H1 (cell line): Measurements from ENCODE around the gene OR2L8. TPM values are rescaled to one million over a fixed set of nuclear protein-coding genes. Genes with fewer than 3 reads are reported as not detected.

Experiments used
- CTCF ChIA-PET: fragments of 300-600 bp; sonication (Branson Sonifier 250); formaldehyde crosslinking; loops from one replicate; lab custom pipeline; 2021; ENCODE audit not compliant: partially characterized antibody; lab: Charles Lee
- POLR2A ChIA-PET: fragments of 300-600 bp; sonication (Branson Sonifier 250); formaldehyde crosslinking; loops from one replicate; lab custom pipeline; 2021; ENCODE audit warnings: inconsistent platforms; ENCODE audit not compliant: partially characterized antibody; lab: Charles Lee
- DNase-seq, 2 experiments: peaks; one replicate each; pipeline versions ENCODE4 v3.0.0 to v3.0.0-alpha.2; 2010 to 2022; ENCODE audit warnings: low spot score in 2 of 2, low read depth in 1 of 2, mixed read lengths in 1 of 2
- FAIRE-seq: peaks from 2 replicates; lab custom pipeline; 2011; peaks lifted over from hg19 to GRCh38; lab: Jason Lieb, UNC
- H2AFZ ChIP-seq: 2 replicates; pipeline ENCODE4 v1.8.1; 2012; ENCODE audit warnings: low read length, inconsistent platforms
- H2AK5ac ChIP-seq: 2 replicates; pipeline ENCODE4 v1.6.1; 2013; ENCODE audit warnings: low read depth, low read length
- H2BK120ac ChIP-seq: replicated peaks from 2 replicates; pipeline ENCODE3; 2013; ENCODE audit warnings: low read depth, low read length, inconsistent platforms
- H2BK12ac ChIP-seq: 2 replicates; pipeline ENCODE4 v1.6.1; 2013; ENCODE audit warnings: low read depth, low read length
- H2BK15ac ChIP-seq: 2 replicates; pipeline ENCODE4 v1.6.1; 2013; ENCODE audit warnings: low read length
- H2BK20ac ChIP-seq: 2 replicates; pipeline ENCODE4 v1.6.1; 2013; ENCODE audit warnings: low read length
- H2BK5ac ChIP-seq: 2 replicates; pipeline ENCODE4 v1.6.1; 2013; ENCODE audit warnings: low read depth, low read length
- H3K14ac ChIP-seq: 2 replicates; pipeline ENCODE4 v1.6.1; 2013; ENCODE audit warnings: inconsistent platforms; ENCODE audit not compliant: insufficient read length
- H3K18ac ChIP-seq: 2 replicates; pipeline ENCODE4 v1.6.1; 2013; ENCODE audit warnings: low read length; ENCODE audit errors: extremely low read depth
- H3K23ac ChIP-seq: 2 replicates; pipeline ENCODE4 v1.6.1; 2013; ENCODE audit warnings: inconsistent platforms; ENCODE audit not compliant: insufficient read length
- H3K23me2 ChIP-seq: 2 replicates; pipeline ENCODE4 v1.6.1; 2013; ENCODE audit warnings: low read depth, low read length
- H3K27ac ChIP-seq: 2 replicates; pipeline ENCODE4 v1.6.1; 2011; ENCODE audit warnings: low read depth, low read length, inconsistent platforms
- H3K27me3 ChIP-seq, 4 experiments: replicated peaks in 1 of 4; 1 replicate in 1 of 4; 2 replicates in 3 of 4; pipeline versions ENCODE4 v1.6.1 to v1.8.1; 2011 to 2013; ENCODE audit warnings: low read length in 3 of 4, mild to moderate bottlenecking in 3 of 4, inconsistent platforms in 2 of 4, mixed read lengths in 2 of 4, moderate library complexity in 1 of 4; ENCODE audit not compliant: control insufficient read depth in 3 of 4, insufficient read depth in 3 of 4; ENCODE audit errors: extremely low read depth in 1 of 4
- H3K36me3 ChIP-seq, 4 experiments: 2 replicates each; pipeline versions ENCODE4 v1.6.1 to v1.8.1; 2011 to 2013; ENCODE audit warnings: mild to moderate bottlenecking in 4 of 4, low read length in 3 of 4, moderate library complexity in 2 of 4, control low read depth in 1 of 4, inconsistent platforms in 1 of 4; ENCODE audit not compliant: insufficient read depth in 4 of 4, control insufficient read depth in 2 of 4
- H3K4ac ChIP-seq: replicated peaks from 2 replicates; pipeline ENCODE3; 2013; ENCODE audit warnings: low read length, low read depth, mixed read lengths, inconsistent platforms; ENCODE audit not compliant: insufficient read length
- H3K4me1 ChIP-seq, 4 experiments: replicated peaks in 1 of 4; 1 replicate in 1 of 4; 2 replicates in 3 of 4; pipeline versions ENCODE4 v1.6.1 to v1.8.1; 2011 to 2013; ENCODE audit warnings: low read length in 3 of 4, inconsistent platforms in 2 of 4, mixed read lengths in 1 of 4; ENCODE audit not compliant: insufficient read depth in 4 of 4, control insufficient read depth in 3 of 4
- H3K4me2 ChIP-seq, 2 experiments: 2 replicates each; pipeline versions ENCODE4 v1.6.1 to v1.8.1; 2011 to 2013; ENCODE audit warnings: low read depth in 2 of 2, low read length in 2 of 2, control low read depth in 1 of 2, inconsistent platforms in 1 of 2, mild to moderate bottlenecking in 1 of 2; ENCODE audit not compliant: insufficient read depth in 1 of 2
- H3K4me3 ChIP-seq, 4 experiments: fragments of 200-600, 300-600 bp in 1 of 4; sonication (generic), shearing (Covaris generic), sonication (Bioruptor Twin) in 1 of 4; 2 replicates each; pipeline versions ENCODE4 v1.5.1 to v1.8.1; 2011 to 2016; ENCODE audit warnings: low read length in 4 of 4, low read depth in 3 of 4, control low read depth in 2 of 4, inconsistent platforms in 2 of 4, mild to moderate bottlenecking in 2 of 4, mixed read lengths in 1 of 4, moderate library complexity in 1 of 4; ENCODE audit not compliant: insufficient read depth in 2 of 4; ENCODE audit errors: extremely low read depth in 1 of 4
- H3K56ac ChIP-seq: replicated peaks from 2 replicates; pipeline ENCODE3; 2013; ENCODE audit warnings: low read depth, mild to moderate bottlenecking, mixed read lengths, low read length, inconsistent platforms; ENCODE audit not compliant: insufficient read length
- H3K79me1 ChIP-seq: 2 replicates; pipeline ENCODE4 v1.6.1; 2013; ENCODE audit warnings: low read depth, low read length, control low read depth
- H3K79me2 ChIP-seq, 2 experiments: 2 replicates each; pipeline versions ENCODE4 v1.6.1 to v1.8.1; 2012 to 2013; ENCODE audit warnings: low read length in 2 of 2, mild to moderate bottlenecking in 2 of 2, inconsistent platforms in 1 of 2; ENCODE audit not compliant: insufficient read depth in 2 of 2, control insufficient read depth in 1 of 2
- H3K9ac ChIP-seq, 4 experiments: replicated peaks in 1 of 4; 1 replicate in 1 of 4; 2 replicates in 3 of 4; pipeline versions ENCODE4 v1.6.1 to v1.8.1; 2011 to 2013; ENCODE audit warnings: low read depth in 3 of 4, low read length in 3 of 4, control low read depth in 2 of 4, mild to moderate bottlenecking in 2 of 4, moderate library complexity in 2 of 4, inconsistent platforms in 1 of 4; ENCODE audit errors: extremely low read depth in 1 of 4
- H3K9me3 ChIP-seq, 2 experiments: 2 replicates each; pipeline versions ENCODE4 v1.6.1 to v1.8.1; 2012 to 2013; ENCODE audit warnings: mild to moderate bottlenecking in 2 of 2, moderate library complexity in 2 of 2, control low read depth in 1 of 2, inconsistent platforms in 1 of 2, low read depth in 1 of 2, low read length in 1 of 2, mixed read lengths in 1 of 2; ENCODE audit not compliant: insufficient read depth in 2 of 2
- H4K20me1 ChIP-seq, 2 experiments: replicated peaks in 1 of 2; 2 replicates each; pipeline versions ENCODE3 to v1.8.1; 2011 to 2013; ENCODE audit warnings: inconsistent platforms in 2 of 2, low read length in 2 of 2, mild to moderate bottlenecking in 1 of 2; ENCODE audit not compliant: insufficient read depth in 2 of 2, control insufficient read depth in 1 of 2
- H4K5ac ChIP-seq: 2 replicates; pipeline ENCODE4 v1.6.1; 2013; ENCODE audit warnings: low read length, low read depth, mixed read lengths, inconsistent platforms; ENCODE audit not compliant: insufficient read length
- H4K8ac ChIP-seq: 2 replicates; pipeline ENCODE4 v1.8.0; 2013; ENCODE audit warnings: mild to moderate bottlenecking, moderate library complexity, low read length, inconsistent platforms; ENCODE audit not compliant: insufficient read depth; ENCODE audit errors: extremely low read depth
- H4K91ac ChIP-seq: replicated peaks from 2 replicates; pipeline ENCODE3; 2013; ENCODE audit warnings: low read length, mixed read lengths, inconsistent platforms; ENCODE audit not compliant: insufficient read length
- BACH1 ChIP-seq: IDR thresholded peaks from 2 replicates; pipeline ENCODE4 v1.6.1; 2012; ENCODE audit warnings: low read length, improper control_type of control experiment
- CBX5 ChIP-seq: fragments of 300-800, 300-1000 bp; sonication (generic); IDR thresholded peaks from 2 replicates; pipeline ENCODE4 v1.7.1; 2016; ENCODE audit warnings: antibody characterized with exemption, low read length, low read depth
- CHD1 ChIP-seq: IDR thresholded peaks from 2 replicates; pipeline ENCODE4 v1.6.1; 2012; ENCODE audit warnings: low read depth, low read length, improper control_type of control experiment
- CREB1 ChIP-seq: IDR thresholded peaks from 2 replicates; pipeline ENCODE4 v1.6.1; 2012; ENCODE audit warnings: inconsistent platforms
- CTBP2 ChIP-seq: IDR thresholded peaks from 2 replicates; pipeline ENCODE4 v1.7.0; 2011; ENCODE audit warnings: borderline replicate concordance, mild to moderate bottlenecking, moderate library complexity, mixed read lengths, low read length; ENCODE audit not compliant: insufficient read depth, insufficient read length
- EP300 ChIP-seq, 2 experiments: IDR thresholded peaks; 1 replicate in 1 of 2; 2 replicates in 1 of 2; pipeline ENCODE4 v1.6.1; 2011 to 2012; ENCODE audit warnings: low read depth in 2 of 2, low read length in 2 of 2, mild to moderate bottlenecking in 2 of 2, borderline replicate concordance in 1 of 2, inconsistent platforms in 1 of 2, moderate library complexity in 1 of 2
- FOSL1 ChIP-seq: IDR thresholded peaks from 2 replicates; pipeline ENCODE4 v1.6.1; 2011; ENCODE audit warnings: mild to moderate bottlenecking, low read depth, low read length, moderate library complexity; ENCODE audit not compliant: insufficient read depth
- KDM4A ChIP-seq: IDR thresholded peaks from one replicate; pipeline ENCODE4 v1.7.1; 2012; ENCODE audit warnings: low read depth, mild to moderate bottlenecking, moderate library complexity, low read length, inconsistent platforms; ENCODE audit not compliant: severe bottlenecking
- RFX5 ChIP-seq: IDR thresholded peaks from 2 replicates; pipeline ENCODE4 v1.6.1; 2011; ENCODE audit warnings: low read depth, low read length, improper control_type of control experiment, borderline replicate concordance
- SIX5 ChIP-seq: IDR thresholded peaks from 2 replicates; pipeline ENCODE4 v1.6.1; 2011; ENCODE audit warnings: mild to moderate bottlenecking, low read depth, low read length
- SP1 ChIP-seq: IDR thresholded peaks from 2 replicates; pipeline ENCODE4 v1.6.1; 2011; ENCODE audit warnings: low read depth, low read length
- TCF12 ChIP-seq: IDR thresholded peaks from 2 replicates; pipeline ENCODE4 v1.6.1; 2011; ENCODE audit warnings: low read depth, mild to moderate bottlenecking, low read length
- ZNF274 ChIP-seq: IDR thresholded peaks from 2 replicates; pipeline ENCODE4 v1.7.0; 2012; ENCODE audit warnings: low read length, borderline replicate concordance; ENCODE audit errors: extremely low read depth
- WGBS, 2 experiments: shearing (Covaris generic) in 1 of 2; methylation state at CpG; one replicate each; pipeline versions ENCODE4 v1.1.6 to v1.1.7; 2013 to 2015; ENCODE audit warnings: low lambda C conversion rate in 2 of 2, mixed read lengths in 2 of 2, inconsistent platforms in 1 of 2, low coverage in 1 of 2, missing lambda C conversion rate in 1 of 2; ENCODE audit not compliant: insufficient replicate concordance in 2 of 2, insufficient coverage in 1 of 2, insufficient read length in 1 of 2; ENCODE audit errors: extremely low coverage in 1 of 2, missing lambda C conversion rate in 1 of 2; 5-methylcytosine and 5-hydroxymethylcytosine counted together
- polyA plus RNA-seq, 7 experiments: library from polyadenylated mRNA; depleted of rRNA in 3 of 7; stranded (reverse) in 5 of 7; unstranded in 2 of 7; fragments of >200 nt in 5 of 7; fragments of 200-250 nt in 2 of 7; gene quantifications; 1 replicate in 5 of 7; 2 replicates in 1 of 7; 4 replicates in 1 of 7; pipeline versions ENCODE4 v1.2.1 to v1.2.3, GENCODE V29; 2011 to 2013; ENCODE audit warnings: missing spikeins in 2 of 7, mixed read lengths in 2 of 7
- total RNA-seq: library from RNA; stranded (reverse); fragmentation: NEBNext Ultra II Directional; extraction: Animal tissue kit (Norgen Biotek cat#: 25700); gene quantifications from 2 replicates; pipeline ENCODE4 v1.2.1, GENCODE V29; 2021

OR2L8 gene
- total and polyA plus RNA-seq, 2 of the 8 experiments (the other 6 are each of a cell fraction or from before 2014, with no cell fraction given) = not detected

DNA sequence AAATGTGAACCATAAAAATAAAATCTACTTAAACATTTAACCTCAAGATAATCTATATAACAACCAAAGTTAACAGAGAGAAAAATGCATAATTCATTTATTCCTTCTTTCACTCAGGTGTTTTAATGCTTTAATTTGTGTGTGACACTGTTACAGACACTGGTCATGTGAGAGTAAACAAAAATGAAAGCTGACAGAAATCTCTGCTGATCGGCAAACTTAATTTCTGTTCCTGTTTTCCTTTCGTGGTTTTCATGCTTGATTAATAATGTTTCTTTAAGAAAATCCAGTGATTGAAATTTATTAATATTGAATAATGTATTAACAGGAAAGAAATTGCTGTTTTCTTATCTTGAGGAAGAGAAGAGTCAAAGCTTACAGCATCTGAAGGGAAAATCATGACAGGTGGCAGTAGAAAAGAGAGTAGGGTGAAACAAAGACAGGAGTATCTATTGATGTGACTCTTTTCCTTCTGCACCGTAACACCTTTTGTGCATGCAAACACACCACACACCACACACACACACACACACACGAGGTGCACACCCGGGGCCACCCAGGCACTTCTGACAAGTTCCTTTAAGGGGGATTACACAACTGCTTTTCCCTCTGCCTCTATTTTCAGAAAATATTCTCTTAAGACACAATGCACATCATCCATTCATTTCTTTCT lies 18.0 kb downstream of the OR2L8 start:
- no peak overlapping the region for H3K4me2 ChIP-seq
- H4K91ac ChIP-seq = no peak overlapping the region
- WGBS, 2 experiments = 73% methylated on average over 5 of the region's 5 CpGs; no CpG with 5 or more reads in 1 of the 2 experiments
- DNase-seq = no peak
- H2AFZ ChIP-seq = no peak overlapping the region
- no peak overlapping the region for H3K14ac ChIP-seq
- CTCF ChIA-PET = no interaction called here
- H3K4ac ChIP-seq = no peak overlapping the region
- no peaks in the 10 kb centered on the region for H3K23me2 ChIP-seq
- H2AK5ac ChIP-seq = no peak overlapping the region
- no peak overlapping the region for H2BK120ac ChIP-seq
- H3K79me2 ChIP-seq = no peaks in the 10 kb centered on the region
- no peak overlapping the region for H4K5ac ChIP-seq
- no peak overlapping the region for H3K4me3 ChIP-seq
- H4K8ac ChIP-seq = no peak overlapping the region
- no peak overlapping the region for H3K18ac ChIP-seq
- H2BK20ac ChIP-seq = no peak overlapping the region
- H3K23ac ChIP-seq = no peak overlapping the region
- H3K9ac ChIP-seq = no peak overlapping the region
- H3K36me3 ChIP-seq = no peaks in the 10 kb centered on the region
- no peak overlapping the region for H2BK15ac ChIP-seq
- H3K27ac ChIP-seq = no peak overlapping the region
- H3K4me1 ChIP-seq = no peaks in the 10 kb centered on the region
- FAIRE-seq = no peak
- H3K27me3 ChIP-seq = no peaks in the 10 kb centered on the region
- no peak overlapping the region for H2BK12ac ChIP-seq
- no peak overlapping the region for H3K56ac ChIP-seq
- no peaks in the 10 kb centered on the region for H4K20me1 ChIP-seq
- H2BK5ac ChIP-seq = no peak overlapping the region
- H3K79me1 ChIP-seq = no peaks in the 10 kb centered on the region
- POLR2A ChIA-PET = no interaction called here
- H3K9me3 ChIP-seq = peaks cover 44 to 48% of the 10 kb centered on the region in 2 experiments
- TF ChIP-seq FOSL1 (no peak), CBX5 (no peak), CTBP2 (no peak), SP1 (no peak), SIX5 (no peak), EP300 (IDR thresholded peaks at IDR 0.05; ENCODE audit: borderline replicate concordance in 1 of 2, low read depth in 2 of 2, low read length in 2 of 2) (no peak), CHD1 (no peak), CREB1 (no peak), ZNF274 (no peak), RFX5 (no peak), KDM4A (no peak), BACH1 (no peak), TCF12 (no peak)
